HEK293T (cell line): ENCODE data around the gene PABPC3.

Source experiments
- CTCF ChIA-PET: fragments of 350-600 bp; formaldehyde crosslinking; extraction: SDS; loops from one replicate; lab custom pipeline; 2021; ENCODE audit warnings: antibody characterized with exemption, inconsistent platforms; lab: Yijun Ruan, JAX
- POLR2A ChIA-PET: fragments of 350-600 bp; formaldehyde crosslinking; extraction: SDS; loops from one replicate; lab custom pipeline; 2020; ENCODE audit warnings: antibody characterized with exemption, inconsistent platforms; lab: Yijun Ruan, JAX
- DNase-seq: peaks from one replicate; pipeline ENCODE4 v3.0.0; 2012; ENCODE audit warnings: mixed read lengths; ENCODE audit errors: extremely low spot score
- ARNT ChIP-seq: fragments of 450-650 bp; IDR thresholded peaks from 2 replicates; pipeline ENCODE4 v1.6.1; 2017; ENCODE audit warnings: mild to moderate bottlenecking
- BHLHE40 ChIP-seq: fragments of 450-650 bp; IDR thresholded peaks from 2 replicates; pipeline ENCODE4 v1.6.1; 2016; ENCODE audit warnings: mild to moderate bottlenecking, moderate library complexity, borderline replicate concordance
- CTBP1 ChIP-seq: fragments of 450-650 bp; IDR thresholded peaks from 2 replicates; pipeline ENCODE4 v1.6.1; 2016; ENCODE audit warnings: borderline replicate concordance
- ELF4 ChIP-seq: fragments of 450-650 bp; IDR thresholded peaks from 2 replicates; pipeline ENCODE4 v1.6.1; 2017; ENCODE audit warnings: antibody characterized with exemption
- FOXA1 ChIP-seq: fragments of 450-650 bp; IDR thresholded peaks from 2 replicates; pipeline ENCODE4 v1.6.1; 2016; ENCODE audit warnings: mild to moderate bottlenecking
- FOXK2 ChIP-seq: fragments of 450-650 bp; IDR thresholded peaks from 2 replicates; pipeline ENCODE4 v1.6.1; 2016; ENCODE audit warnings: mild to moderate bottlenecking
- FOXM1 ChIP-seq: fragments of 450-650 bp; IDR thresholded peaks from 2 replicates; pipeline ENCODE4 v1.6.1; 2017; ENCODE audit warnings: mild to moderate bottlenecking, borderline replicate concordance
- HDGF ChIP-seq: fragments of 450-650 bp; IDR thresholded peaks from 2 replicates; pipeline ENCODE4 v1.6.1; 2017; ENCODE audit warnings: antibody characterized with exemption, borderline replicate concordance
- L3MBTL2 ChIP-seq: fragments of 450-650 bp; conservative IDR thresholded peaks from 2 replicates; pipeline ENCODE4 v1.6.1; 2016; ENCODE audit warnings: mild to moderate bottlenecking
- LEF1 ChIP-seq: fragments of 450-650 bp; IDR thresholded peaks from 2 replicates; pipeline ENCODE4 v1.6.1; 2017; ENCODE audit warnings: mild to moderate bottlenecking, borderline replicate concordance
- NFRKB ChIP-seq: fragments of 450-650 bp; IDR thresholded peaks from 2 replicates; pipeline ENCODE4 v1.6.1; 2016; ENCODE audit warnings: mild to moderate bottlenecking, moderate library complexity
- PKNOX1 ChIP-seq: fragments of 450-650 bp; IDR thresholded peaks from 2 replicates; pipeline ENCODE4 v1.6.1; 2016
- SP1 ChIP-seq: fragments of 450-650 bp; IDR thresholded peaks from 2 replicates; pipeline ENCODE4 v1.6.1; 2017
- SUZ12 ChIP-seq: fragments of 450-650 bp; IDR thresholded peaks from 2 replicates; pipeline ENCODE4 v1.6.1; 2016; ENCODE audit warnings: mild to moderate bottlenecking
- TARDBP ChIP-seq: fragments of 450-650 bp; IDR thresholded peaks from 2 replicates; pipeline ENCODE4 v1.6.1; 2016
- ZNF384 ChIP-seq: fragments of 450-650 bp; IDR thresholded peaks from 2 replicates; pipeline ENCODE4 v1.6.1; 2016

PABPC3 gene

GRCh38 chr13:25136880-25137787 lies 41.2 kb downstream of the PABPC3 start:
- ChIA-PET POLR2A (no interaction called here), CTCF (no interaction called here)
- TF ChIP-seq ARNT: no peak
- no peak for TF ChIP-seq HDGF
- TF ChIP-seq ZNF384: no peak
- TF ChIP-seq CTBP1: no peak
- TF ChIP-seq PKNOX1: no peak
- no peak for TF ChIP-seq FOXK2
- TF ChIP-seq FOXA1: no peak
- TF ChIP-seq NFRKB: no peak
- TF ChIP-seq BHLHE40: no peak
- TF ChIP-seq SUZ12: no peak
- TF ChIP-seq FOXM1: no peak
- DNase-seq: no peak

DNA sequence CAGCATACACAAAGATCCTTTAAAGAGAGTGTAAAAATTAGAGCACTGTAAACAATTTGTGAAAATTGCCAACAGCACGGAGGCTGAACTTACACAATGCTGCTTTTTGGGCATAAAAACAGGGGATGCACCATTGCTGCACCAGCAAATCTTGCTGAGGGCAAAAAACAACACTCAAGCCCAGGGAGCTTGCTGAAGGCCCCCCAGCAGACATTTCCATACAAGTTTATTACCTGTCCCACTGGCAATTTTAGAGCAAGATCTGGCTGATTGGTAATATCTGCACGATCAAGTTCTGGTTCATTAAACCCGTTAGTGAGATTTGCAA lies 41.8 kb downstream of the PABPC3 start:
- no peak for DNase-seq
- ChIA-PET CTCF (no interaction called here), POLR2A (no interaction called here)
- TF ChIP-seq FOXM1: no peak
- TF ChIP-seq ZNF384: no peak
- no peak for TF ChIP-seq ARNT
- TF ChIP-seq LEF1: no peak
- no peak for TF ChIP-seq CTBP1
- TF ChIP-seq L3MBTL2: no peak
- TF ChIP-seq HDGF: no peak
- no peak for TF ChIP-seq PKNOX1
- TF ChIP-seq ELF4: no peak
- no peak for TF ChIP-seq TARDBP
- TF ChIP-seq BHLHE40: no peak
- no peak for TF ChIP-seq SUZ12
- no peak for TF ChIP-seq NFRKB
- no peak for TF ChIP-seq FOXK2
- TF ChIP-seq FOXA1: no peak
- no peak for TF ChIP-seq SP1

DNA sequence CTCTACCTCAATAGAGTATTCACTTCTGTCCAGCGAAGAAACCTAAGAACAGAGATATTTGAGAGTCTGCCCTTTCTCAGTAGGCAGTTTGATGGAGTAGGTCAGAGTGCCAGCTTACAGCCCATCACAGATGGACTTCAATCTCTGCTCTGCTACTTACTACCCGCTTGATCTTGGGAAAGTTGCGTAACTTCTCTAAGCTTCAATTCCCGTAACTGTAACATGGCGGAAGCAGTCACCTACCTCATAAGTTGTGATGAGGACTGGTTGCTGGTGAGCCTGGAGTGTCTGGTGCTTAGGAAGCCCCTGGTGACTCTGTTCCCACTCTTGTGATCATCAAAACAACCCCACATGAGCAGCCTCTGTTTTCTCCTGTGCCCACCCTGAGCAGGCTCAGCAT lies 45.1 kb downstream of the PABPC3 start:
- no peak for DNase-seq
- TF ChIP-seq ELF4: no peak
- ChIA-PET CTCF (no interaction called here), POLR2A (no interaction called here)

- ChIA-PET CTCF (no interaction called here), POLR2A (no interaction called here)
- TF ChIP-seq FOXK2 (no peak), HDGF (no peak), ZNF384 (no peak), TARDBP (no peak), FOXA1 (no peak), BHLHE40 (no peak), NFRKB (no peak), LEF1 (no peak), FOXM1 (no peak), CTBP1 (no peak), SP1 (no peak), ELF4 (no peak)
- DNase-seq: no peak
Measured at GRCh38 chr13:25143706-25144105, 47.8 kb downstream of the PABPC3 start.

GRCh38 chr13:25147638-25148401 lies 51.9 kb downstream of the PABPC3 start:
- TF ChIP-seq ARNT (no peak), FOXM1 (no peak), NFRKB (no peak), FOXA1 (no peak), PKNOX1 (no peak), L3MBTL2 (no peak), HDGF (no peak)
- ChIA-PET CTCF (no interaction called here), POLR2A (no interaction called here)
- no peak for DNase-seq

DNA sequence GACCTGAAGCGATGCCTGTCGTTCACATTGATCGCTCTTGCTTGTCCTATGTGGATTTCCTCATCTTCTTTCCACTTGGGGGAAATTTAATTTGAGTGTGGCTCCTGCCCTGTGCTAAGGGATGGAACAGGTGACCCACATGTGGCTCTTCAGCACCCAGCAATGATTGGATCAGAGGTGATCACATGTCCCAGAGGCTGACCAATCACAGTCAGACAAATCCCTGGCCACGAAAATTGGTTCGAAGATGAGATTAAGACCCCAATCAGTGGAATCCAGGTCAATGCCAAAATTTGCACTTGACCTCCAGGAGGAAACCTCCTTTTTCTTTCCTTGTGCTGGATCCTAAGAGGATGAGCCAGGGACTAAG lies 52.5 kb downstream of the PABPC3 start:
- ChIA-PET POLR2A (no interaction called here), CTCF (no interaction called here)
- TF ChIP-seq ELF4: no peak
- no peak for TF ChIP-seq FOXK2
- no peak for TF ChIP-seq NFRKB
- no peak for TF ChIP-seq SP1
- TF ChIP-seq FOXA1: no peak
- TF ChIP-seq LEF1: no peak
- TF ChIP-seq FOXM1: no peak
- TF ChIP-seq CTBP1: no peak
- no peak for TF ChIP-seq ZNF384
- no peak for DNase-seq
